Endothelial cell of umbilical vein (primary cell): ENCODE results near the gene SLC5A4.

ENCODE experiments used
- CTCF ChIP-seq, 2 donors: IDR thresholded peaks; 1 replicate in 1 of 2; 2 replicates in 1 of 2; pipeline ENCODE4 v1.5.1; 2011; ENCODE audit warnings: low read length in 2 of 2, mild to moderate bottlenecking in 2 of 2, moderate library complexity in 2 of 2, control low read depth in 1 of 2, inconsistent platforms in 1 of 2, low read depth in 1 of 2; ENCODE audit not compliant: insufficient read depth in 1 of 2; ENCODE audit errors: extremely low read depth in 1 of 2
- EZH2 ChIP-seq: IDR thresholded peaks from 2 replicates; pipeline ENCODE4 v1.6.1; 2012; ENCODE audit warnings: borderline replicate concordance, low read depth, mild to moderate bottlenecking, moderate library complexity, low read length, inconsistent platforms; ENCODE audit not compliant: severe bottlenecking
- FOS ChIP-seq: IDR thresholded peaks from 2 replicates; pipeline ENCODE4 v1.6.1; 2011; ENCODE audit warnings: mild to moderate bottlenecking, low read length, moderate library complexity, borderline replicate concordance; ENCODE audit not compliant: insufficient read depth
- JUN ChIP-seq: IDR thresholded peaks from 2 replicates; pipeline ENCODE4 v1.6.1; 2011; ENCODE audit warnings: borderline replicate concordance, low read depth; ENCODE audit not compliant: insufficient read length, insufficient read depth
- MAX ChIP-seq: IDR thresholded peaks from 2 replicates; pipeline ENCODE4 v1.6.1; 2011; ENCODE audit not compliant: insufficient read depth, insufficient read length
- MYC ChIP-seq: IDR thresholded peaks from one replicate; pipeline ENCODE4 v1.6.1; 2011; ENCODE audit warnings: mild to moderate bottlenecking, low read depth, low read length
- POLR2A ChIP-seq: IDR thresholded peaks from 2 replicates; pipeline ENCODE4 v1.6.1; 2012; ENCODE audit warnings: low read depth, mild to moderate bottlenecking, control low read depth, low read length
- POLR2AphosphoS5 ChIP-seq: IDR thresholded peaks from 2 replicates; pipeline ENCODE4 v1.6.1; 2012; ENCODE audit warnings: low read depth, mild to moderate bottlenecking, control low read depth, low read length, moderate library complexity; ENCODE audit not compliant: insufficient read depth

GRCh38 chr22:32245042-32245441 is 10.1 kb downstream of the SLC5A4 start:
- no peak for TF ChIP-seq EZH2
- TF ChIP-seq FOS: no peak
- TF ChIP-seq CTCF (IDR thresholded peaks at IDR 0.05; ENCODE audit: extremely low read depth in 1 of 2, insufficient read depth in 1 of 2, low read depth in 1 of 2, low read length in 2 of 2): no peak
- no peak for TF ChIP-seq POLR2A
- TF ChIP-seq JUN: no peak
- no peak for TF ChIP-seq POLR2AphosphoS5
- TF ChIP-seq MAX: no peak
- TF ChIP-seq MYC: no peak
